Ascending aorta (tissue), 2 donors: ENCODE data around the gene POU2F1. TPM values are rescaled to one million over a fixed set of nuclear protein-coding genes. Genes with fewer than 3 reads are reported as not detected.
A peak's percentile ranks its signal among the peaks of the same experiment; 100 is the strongest.

ENCODE experiments used
- DNase-seq, 2 donors: peaks; one replicate each; pipeline ENCODE4 v3.0.0-alpha.2; 2019; ENCODE audit warnings: low spot score in 2 of 2
- H3K27ac ChIP-seq, 2 donors: fragments of 200-600 bp; sonication (generic); one replicate each; pipeline ENCODE4 v1.5.1; 2016 to 2017; ENCODE audit warnings: mild to moderate bottlenecking in 1 of 2
- H3K27me3 ChIP-seq: fragments of 200-600 bp; sonication (generic); one replicate; pipeline ENCODE4 v1.5.1; 2017
- H3K36me3 ChIP-seq, 2 donors: fragments of 200-600 bp; sonication (generic); one replicate each; pipeline ENCODE4 v1.5.1; 2016
- H3K4me1 ChIP-seq, 2 donors: fragments of 200-600 bp; sonication (generic); one replicate each; pipeline ENCODE4 v1.5.1; 2016 to 2017; ENCODE audit warnings: mild to moderate bottlenecking in 1 of 2
- H3K4me3 ChIP-seq, 2 donors: fragments of 200-600 bp; sonication (generic); one replicate each; pipeline ENCODE4 v1.5.1; 2016 to 2017; ENCODE audit warnings: mild to moderate bottlenecking in 1 of 2
- H3K9me3 ChIP-seq, 2 donors: fragments of 200-600 bp; sonication (generic); one replicate each; pipeline ENCODE4 v1.5.1; 2016
- CTCF ChIP-seq, 3 experiments: fragments of 200-600 bp in 2 of 3; fragments of 450-650 bp in 1 of 3; sonication (generic) in 2 of 3; IDR thresholded peaks; one replicate each; pipeline ENCODE4 v1.5.1; 2016 to 2019; ENCODE audit warnings: antibody characterized with exemption in 3 of 3, mild to moderate bottlenecking in 1 of 3, moderate library complexity in 1 of 3
- intact Hi-C: fragments of 100-400 bp; cut with DNase I; formaldehyde crosslinking; loops from one replicate; pipeline ENCODE4 v1.15.1; 2023
- total RNA-seq: library from RNA; depleted of rRNA; stranded (reverse); fragments of >200 nt; gene quantifications from one replicate; pipeline ENCODE4 v1.1.0, GENCODE V29; 2016

The POU2F1 gene
- total RNA-seq, 1 donor from 2014 or later, result 3.0 TPM

- no peak for TF ChIP-seq CTCF (IDR thresholded peaks at IDR 0.05)
- Histone ChIP-seq H3K36me3 (no peaks in the 10 kb centered on the region), H3K27ac (no peak overlapping the region), H3K4me1 (peaks cover 0 to 4% of the 10 kb centered on the region in 2 donors), H3K9me3 (no peaks in the 10 kb centered on the region), H3K4me3 (no peak overlapping the region), H3K27me3 (no peaks in the 10 kb centered on the region)
- intact Hi-C loops, result loop anchor here (10.0 kb wide), 3 partner anchors 232 to 608 kb away; no protein-coding TSS in a partner anchor
- no peak for DNase-seq
Observed at GRCh38 chr1:167452483-167452882, 231.8 kb downstream of the POU2F1 start.

GRCh38 chr1:167453123-167453522 lies 232.4 kb downstream of the POU2F1 start:
- intact Hi-C loops, result loop anchor here (10.0 kb wide), 3 partner anchors 232 to 608 kb away; no protein-coding TSS in a partner anchor
- DNase-seq, result no peak

GRCh38 chr1:167454304-167454893 lies 233.7 kb downstream of the POU2F1 start:
- no peak for DNase-seq
- Histone ChIP-seq H3K4me1 (peaks cover 0 to 4% of the 10 kb centered on the region in 2 donors), H3K4me3 (peak overlapping the region; percentile 82 to 96), H3K27ac (peak overlapping the region; percentile 88 to 91), H3K9me3 (no peaks in the 10 kb centered on the region), H3K27me3 (no peaks in the 10 kb centered on the region), H3K36me3 (no peaks in the 10 kb centered on the region)
- intact Hi-C loops, result loop anchor here (10.0 kb wide), 3 partner anchors 230 to 610 kb away; no protein-coding TSS in a partner anchor
- TF ChIP-seq CTCF (IDR thresholded peaks at IDR 0.05), result no peak

More at GRCh38 chr1:167453123-167453522, 232.4 kb downstream of the POU2F1 start:
- H3K9me3 ChIP-seq, result no peaks in the 10 kb centered on the region
- H3K36me3 ChIP-seq, result no peaks in the 10 kb centered on the region
- no peak overlapping the region for H3K4me3 ChIP-seq
- no peak for TF ChIP-seq CTCF (IDR thresholded peaks at IDR 0.05)
- no peaks in the 10 kb centered on the region for H3K27me3 ChIP-seq
- H3K27ac ChIP-seq, result no peak overlapping the region
- H3K4me1 ChIP-seq, result peaks cover 0 to 4% of the 10 kb centered on the region in 2 donors

GRCh38 chr1:167454894-167455785 lies 234.5 kb downstream of the POU2F1 start:
- TF ChIP-seq CTCF (IDR thresholded peaks at IDR 0.05), result no peak
- DNase-seq, result peak in 1 of 2 donors; percentile 84
- Histone ChIP-seq H3K4me3 (peak overlapping the region; percentile 82 to 96), H3K27ac (peak overlapping the region; percentile 88 to 91), H3K9me3 (no peaks in the 10 kb centered on the region), H3K27me3 (no peaks in the 10 kb centered on the region), H3K4me1 (peaks cover 0 to 4% of the 10 kb centered on the region in 2 donors), H3K36me3 (no peaks in the 10 kb centered on the region)
- intact Hi-C loops, result loop anchor here (5.0 to 10.0 kb wide), 5 partner anchors 77 to 610 kb away; partner anchors contain the start of gene CREG1

- intact Hi-C loops, result loop anchor here (5.0 to 10.0 kb wide), 5 partner anchors 76 to 611 kb away; partner anchors contain the start of gene CREG1
- Histone ChIP-seq H3K4me3 (peak overlapping the region; percentile 82 to 96), H3K9me3 (no peaks in the 10 kb centered on the region), H3K27me3 (no peaks in the 10 kb centered on the region), H3K36me3 (no peaks in the 10 kb centered on the region), H3K4me1 (peaks cover 0 to 4% of the 10 kb centered on the region in 2 donors), H3K27ac (peak overlapping the region; percentile 88 to 91)
- no peak for TF ChIP-seq CTCF (IDR thresholded peaks at IDR 0.05)
- DNase-seq, result no peak
Observed at GRCh38 chr1:167455786-167456446, 235.2 kb downstream of the POU2F1 start.
